Measurements from ENCODE around the gene MDP1.

- TF ChIP-seq POLR2A (IDR thresholded peaks at IDR 0.05) (no peak), CTCF (IDR thresholded peaks at IDR 0.05 in 8 of 11, conservative IDR thresholded peaks at IDR 0.05 in 3 of 11) (no peak)
These were observed 13.0 kb upstream of the MDP1 start for GRCh38 chr14:24228902-24229301.

All from spleen (tissue), 7 donors.